ENCODE measurements around the gene ID1. TPM values are rescaled to one million over a fixed set of nuclear protein-coding genes. Genes with fewer than 3 reads are reported as not detected.
"Not testable (repeated sequence)": the region's sequence is repeated elsewhere in the genome, so short reads cannot be mapped to it uniquely, and the experiment has no call there.

ID1 gene
- total RNA-seq, 1 donor from 2014 or later, result 91.5 TPM

- intact Hi-C loops (cut with micrococcal nuclease), result no loop called here
- no peak for DNase-seq
- Histone ChIP-seq H3K27me3 (ENCODE audit: low read depth) (no peaks in the 10 kb centered on the region), H3K4me1 (peaks cover 9% of the 10 kb centered on the region), H3K9me3 (replicated peaks) (no peaks in the 10 kb centered on the region), H3K36me3 (no peaks in the 10 kb centered on the region), H3K27ac (replicated peaks) (no peak overlapping the region), H3K4me3 (no peak overlapping the region)
- TF ChIP-seq CTCF (IDR thresholded peaks at IDR 0.05; ENCODE audit: borderline replicate concordance), result no peak
Measured at GRCh38 chr20:31617432-31618104, 12.5 kb downstream of the ID1 start.

- intact Hi-C loops (cut with micrococcal nuclease), result no loop called here
- DNase-seq, result no peak
Measured at GRCh38 chr20:31620246-31620645, 15.2 kb downstream of the ID1 start.

GRCh38 chr20:31623123-31623505, 18.0 kb downstream of the ID1 start:
- H3K9me3 ChIP-seq (replicated peaks); intact Hi-C loops (cut with micrococcal nuclease): not testable (repeated sequence)
- peak overlapping the region; percentile 67 for H3K27ac ChIP-seq (replicated peaks)

More at GRCh38 chr20:31620246-31620645, 15.2 kb downstream of the ID1 start:
- Histone ChIP-seq H3K36me3 (no peaks in the 10 kb centered on the region), H3K27me3 (ENCODE audit: low read depth) (no peaks in the 10 kb centered on the region), H3K4me1 (peaks cover 13% of the 10 kb centered on the region), H3K9me3 (replicated peaks) (no peaks in the 10 kb centered on the region), H3K4me3 (no peak overlapping the region), H3K27ac (replicated peaks) (no peak overlapping the region)
- TF ChIP-seq CTCF (IDR thresholded peaks at IDR 0.05; ENCODE audit: borderline replicate concordance), result no peak

GRCh38 chr20:31626534-31626933, 21.4 kb downstream of the ID1 start:
- H3K36me3 ChIP-seq; H3K27ac ChIP-seq (replicated peaks); H3K9me3 ChIP-seq (replicated peaks); H3K27me3 ChIP-seq (ENCODE audit: low read depth); intact Hi-C loops (cut with micrococcal nuclease); DNase-seq; H3K4me3 ChIP-seq: not testable (repeated sequence)
- peaks cover 13% of the 10 kb centered on the region for H3K4me1 ChIP-seq

More at GRCh38 chr20:31623123-31623505, 18.0 kb downstream of the ID1 start:
- H3K4me1 ChIP-seq, result peaks cover 13% of the 10 kb centered on the region
- DNase-seq; H3K36me3 ChIP-seq; H3K27me3 ChIP-seq (ENCODE audit: low read depth); H3K4me3 ChIP-seq: not testable (repeated sequence)

GRCh38 chr20:31628057-31628456, 23.0 kb downstream of the ID1 start:
- DNase-seq; H3K4me1 ChIP-seq; intact Hi-C loops (cut with micrococcal nuclease); H3K27ac ChIP-seq (replicated peaks); H3K9me3 ChIP-seq (replicated peaks); H3K36me3 ChIP-seq; H3K27me3 ChIP-seq (ENCODE audit: low read depth); H3K4me3 ChIP-seq: not testable (repeated sequence)

- no peaks in the 10 kb centered on the region for H3K9me3 ChIP-seq (replicated peaks)
Measured at GRCh38 chr20:31630187-31630790, 25.2 kb downstream of the ID1 start.

More at GRCh38 chr20:31630187-31630790, 25.2 kb downstream of the ID1 start:
- Histone ChIP-seq H3K27ac (replicated peaks) (no peak overlapping the region), H3K36me3 (no peaks in the 10 kb centered on the region), H3K27me3 (ENCODE audit: low read depth) (no peaks in the 10 kb centered on the region), H3K4me3 (no peak overlapping the region), H3K4me1 (no peaks in the 10 kb centered on the region)
- intact Hi-C loops (cut with micrococcal nuclease), result no loop called here
- DNase-seq, result no peak
- no peak for TF ChIP-seq CTCF (IDR thresholded peaks at IDR 0.05; ENCODE audit: borderline replicate concordance)

All from left ventricle myocardium inferior (tissue), 1 donor.